HepG2 (cell line): Measurements from ENCODE around the gene CNBD2. TPM values are rescaled to one million over a fixed set of nuclear protein-coding genes. Genes with fewer than 3 reads are reported as not detected.

ENCODE experiments used
- ATAC-seq: fragments of 200-7000 bp; cut with Tn5 transposase; 3 replicates; pipeline ENCODE4 v1.9.1; 2020; ENCODE audit warnings: mild to moderate bottlenecking, moderate library complexity
- BruUV-seq: library from RNA; stranded (reverse); fragments of 400-500 nt; replicated peaks from 2 replicates; lab custom pipeline; 2021; lab: Mats Ljungman, UMichigan
- CTCF ChIA-PET: fragments of 300-600 bp; formaldehyde crosslinking; extraction: SDS; loops from one replicate; lab custom pipeline; 2021; ENCODE audit warnings: low total read pairs, inconsistent platforms, low intra/inter-chr PET ratio; lab: Yijun Ruan, JAX
- POLR2A ChIA-PET: fragments of 350-600 bp; sonication (Branson Sonifier 250); formaldehyde crosslinking; loops from one replicate; lab custom pipeline; 2020; ENCODE audit warnings: antibody characterized with exemption, inconsistent platforms; lab: Yijun Ruan, JAX
- DNase-seq: peaks from one replicate; pipeline ENCODE4 v3.0.0-alpha.2; 2015; ENCODE audit warnings: low spot score
- FAIRE-seq: peaks from 3 replicates; lab custom pipeline; 2011; peaks lifted over from hg19 to GRCh38; lab: Jason Lieb, UNC
- H2AFZ ChIP-seq: one replicate; pipeline ENCODE4 v1.6.1; 2011; ENCODE audit warnings: low read length, inconsistent platforms
- H3K27ac ChIP-seq: fragments of 300-600 bp; 3 replicates; pipeline ENCODE4 v1.8.0; 2011; ENCODE audit warnings: mixed run types, mild to moderate bottlenecking, mixed read lengths, low read length, inconsistent platforms; ENCODE audit not compliant: insufficient read depth; ENCODE audit errors: extremely low read length
- H3K27me3 ChIP-seq, 2 experiments: fragments of 200-600 bp in 1 of 2; 2 replicates in 1 of 2; 3 replicates in 1 of 2; pipeline versions ENCODE4 v1.6.0 to v1.8.0; 2011; ENCODE audit warnings: low read length in 2 of 2, mild to moderate bottlenecking in 2 of 2, moderate library complexity in 2 of 2, inconsistent platforms in 1 of 2; ENCODE audit not compliant: insufficient read depth in 2 of 2, control insufficient read depth in 1 of 2
- H3K36me3 ChIP-seq, 2 experiments: fragments of 200-600 bp in 1 of 2; replicated peaks in 1 of 2; 2 replicates in 1 of 2; 3 replicates in 1 of 2; pipeline versions ENCODE4 v1.5.1 to v1.8.0; 2011; ENCODE audit warnings: low read length in 2 of 2, inconsistent platforms in 1 of 2; ENCODE audit not compliant: insufficient read depth in 2 of 2, control insufficient read depth in 1 of 2
- H3K4me1 ChIP-seq: 2 replicates; pipeline ENCODE4 v1.5.1; 2012; ENCODE audit warnings: low read length, inconsistent platforms; ENCODE audit not compliant: insufficient read depth
- H3K4me2 ChIP-seq: 2 replicates; pipeline ENCODE4 v1.6.0; 2011; ENCODE audit warnings: low read depth, low read length, inconsistent platforms
- H3K4me3 ChIP-seq, 3 experiments: fragments of 200-600 bp in 1 of 3; sonication (generic), shearing (Covaris generic) in 1 of 3; replicated peaks in 1 of 3; 2 replicates each; pipeline ENCODE4 v1.5.1; 2011 to 2016; ENCODE audit warnings: low read length in 3 of 3, inconsistent platforms in 2 of 3, low read depth in 2 of 3, mild to moderate bottlenecking in 2 of 3, control low read depth in 1 of 3, mixed read lengths in 1 of 3; ENCODE audit not compliant: insufficient read depth in 1 of 3
- H3K79me2 ChIP-seq: one replicate; pipeline ENCODE4 v1.6.1; 2011; ENCODE audit warnings: low read length, inconsistent platforms; ENCODE audit not compliant: insufficient read depth
- H3K9ac ChIP-seq: 2 replicates; pipeline ENCODE4 v1.6.0; 2011; ENCODE audit warnings: mild to moderate bottlenecking, low read depth, low read length, inconsistent platforms; ENCODE audit not compliant: insufficient read depth
- H3K9me3 ChIP-seq: 2 replicates; pipeline ENCODE4 v1.5.1; 2012; ENCODE audit warnings: mild to moderate bottlenecking, low read length
- H4K20me1 ChIP-seq: 2 replicates; pipeline ENCODE4 v1.6.0; 2011; ENCODE audit warnings: inconsistent platforms, mild to moderate bottlenecking, low read length, moderate library complexity; ENCODE audit not compliant: insufficient read depth
- AKAP8 ChIP-seq: sonication (generic); formaldehyde crosslinking; IDR thresholded peaks from 2 replicates; pipeline ENCODE4 v1.5.1; 2020; ENCODE audit warnings: mild to moderate bottlenecking, missing genetic modification reagents
- BCL6 ChIP-seq: IDR thresholded peaks from 2 replicates; pipeline ENCODE4 v1.6.1; 2016; ENCODE audit warnings: missing genetic modification reagents, missing compliant biosample characterization
- BHLHE40 ChIP-seq: IDR thresholded peaks from 2 replicates; pipeline ENCODE4 v1.6.1; 2011; ENCODE audit warnings: low read length, improper control_type of control experiment
- GZF1 ChIP-seq: sonication (generic); formaldehyde crosslinking; IDR thresholded peaks from 2 replicates; pipeline ENCODE4 v1.5.1; 2020; ENCODE audit warnings: mild to moderate bottlenecking, missing genetic modification reagents
- HES4 ChIP-seq: sonication (generic); formaldehyde crosslinking; IDR thresholded peaks from 2 replicates; pipeline ENCODE4 v1.9.0; 2021; ENCODE audit warnings: mild to moderate bottlenecking, missing genetic modification reagents, borderline replicate concordance
- MAFK ChIP-seq, 2 experiments: IDR thresholded peaks in 1 of 2; conservative IDR thresholded peaks in 1 of 2; 2 replicates each; pipeline ENCODE4 v1.6.1; 2011; ENCODE audit warnings: improper control_type of control experiment in 2 of 2, low read length in 2 of 2
- SRSF1 ChIP-seq: fragments of 200-400 bp; formaldehyde crosslinking; optimal IDR thresholded peaks from 2 replicates; pipeline ENCODE3; 2017; ENCODE audit warnings: mild to moderate bottlenecking, low read depth, low read length, moderate library complexity
- ZNF121 ChIP-seq: sonication (generic); formaldehyde crosslinking; IDR thresholded peaks from 2 replicates; pipeline ENCODE4 v1.5.0; 2020; ENCODE audit warnings: mild to moderate bottlenecking, missing genetic modification reagents
- WGBS: methylation state at CpG from one replicate; pipeline ENCODE4 v1.1.6; 2017; ENCODE audit warnings: low lambda C conversion rate; 5-methylcytosine and 5-hydroxymethylcytosine counted together
- in situ Hi-C: cut with HindIII; loops from 2 replicates; pipeline ENCODE4 v1.10.0; 2017; ENCODE audit warnings: low pct_unique_long_range_greater_than_20kb; ENCODE audit not compliant: extremely low pct_ligation_motif_present
- intact Hi-C: fragments of 100-400 bp; cut with micrococcal nuclease; formaldehyde crosslinking; loops from one replicate; pipeline ENCODE4 v1.10.0; 2022; ENCODE audit not compliant: unreplicated experiment
- polyA plus RNA-seq, 8 experiments: library from polyadenylated mRNA; depleted of rRNA in 3 of 8; stranded (reverse) in 7 of 8; unstranded in 1 of 8; fragments of >200 nt; fragmentation: Illumina TruSeq in 4 of 8; extraction: Trizol in 4 of 8; gene quantifications; 2 replicates each; pipeline versions ENCODE4 v1.2.1 to v1.2.3, GENCODE V29; 2011 to 2016; ENCODE audit warnings: low read depth in 4 of 8, missing spikeins in 1 of 8, mixed read lengths in 1 of 8; ENCODE audit not compliant: insufficient read depth in 1 of 8
- total RNA-seq, 5 experiments: library from RNA; depleted of rRNA; stranded (reverse); fragments of >200 nt; fragmentation: Illumina TruSeq; extraction: Trizol; gene quantifications; 2 replicates each; pipeline ENCODE4 v1.2.3, GENCODE V29; 2016; ENCODE audit warnings: low read depth in 1 of 5
- TF ChIP-seq, protein P1 (sequence below), 2 experiments: IDR thresholded peaks; 2 replicates each; pipeline ENCODE4 v1.6.1; 2011 to 2012; ENCODE audit warnings: low read length in 2 of 2, borderline replicate concordance in 1 of 2, low read depth in 1 of 2, mild to moderate bottlenecking in 1 of 2, moderate library complexity in 1 of 2
- TF ChIP-seq, protein P2 (sequence below): sonication (generic); formaldehyde crosslinking; IDR thresholded peaks from 2 replicates; pipeline ENCODE4 v1.4.0; 2020; ENCODE audit warnings: missing genetic modification reagents

Gene CNBD2
- total and polyA plus RNA-seq, 2 of the 13 experiments (the other 11 are each of a cell fraction or from before 2014, with no cell fraction given) = 12.4 to 22.8 TPM

DNA sequence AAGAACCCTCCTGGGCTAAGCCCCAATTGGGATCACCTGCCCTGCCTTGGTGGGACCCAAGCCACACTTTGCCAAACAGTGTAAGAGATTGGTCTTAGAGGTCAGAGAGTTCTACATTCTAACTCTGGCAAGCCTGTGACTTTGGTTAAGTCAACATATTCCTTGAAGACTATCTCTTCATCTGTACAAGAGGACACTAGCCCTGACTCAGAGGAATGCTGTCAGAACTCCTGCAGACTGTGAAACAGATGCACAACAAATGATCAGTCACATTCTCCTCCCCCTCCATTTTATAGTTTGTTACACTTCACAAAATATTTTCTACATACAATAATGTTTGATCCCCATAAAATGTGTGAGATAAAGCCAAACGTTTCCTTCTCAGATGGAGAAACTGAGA lies 94.4 kb downstream of the CNBD2 start:
- intact Hi-C loops = no loop called here
- no peaks in the 10 kb centered on the region for H4K20me1 ChIP-seq
- WGBS = 2% methylated on average over 1 of the region's 1 CpG
- H3K79me2 ChIP-seq = no peaks in the 10 kb centered on the region
- no peak overlapping the region for H2AFZ ChIP-seq
- TF ChIP-seq ZNF121 (0 out of 2 replicates have a peak, but pooled peaks have one; percentile 5), BHLHE40 (no peak), BCL6 (peak; percentile 63)
- TF ChIP-seq, all 625 proteins: peak for 2
- ATAC-seq (no peak), DNase-seq (no peak), FAIRE-seq (no peak)
- no peak overlapping the region for H3K27ac ChIP-seq
- H3K36me3 ChIP-seq = no peaks in the 10 kb centered on the region
- no peak overlapping the region for H3K4me2 ChIP-seq
- H3K27me3 ChIP-seq = no peaks in the 10 kb centered on the region; a peak in 2 of 5 replicates
- ChIA-PET POLR2A (interaction anchor here (1.2 kb wide), 1 partner anchor 11 kb away, joined by 3 read pairs; no protein-coding TSS in a partner anchor), CTCF (no interaction called here)
- H3K4me1 ChIP-seq = peaks cover 38% of the 10 kb centered on the region
- BruUV-seq = no TSS peak
- H3K4me3 ChIP-seq = no peak overlapping the region
- H3K9ac ChIP-seq = no peak overlapping the region
- H3K9me3 ChIP-seq = no peaks in the 10 kb centered on the region
- in situ Hi-C loops = no loop called here

DNA sequence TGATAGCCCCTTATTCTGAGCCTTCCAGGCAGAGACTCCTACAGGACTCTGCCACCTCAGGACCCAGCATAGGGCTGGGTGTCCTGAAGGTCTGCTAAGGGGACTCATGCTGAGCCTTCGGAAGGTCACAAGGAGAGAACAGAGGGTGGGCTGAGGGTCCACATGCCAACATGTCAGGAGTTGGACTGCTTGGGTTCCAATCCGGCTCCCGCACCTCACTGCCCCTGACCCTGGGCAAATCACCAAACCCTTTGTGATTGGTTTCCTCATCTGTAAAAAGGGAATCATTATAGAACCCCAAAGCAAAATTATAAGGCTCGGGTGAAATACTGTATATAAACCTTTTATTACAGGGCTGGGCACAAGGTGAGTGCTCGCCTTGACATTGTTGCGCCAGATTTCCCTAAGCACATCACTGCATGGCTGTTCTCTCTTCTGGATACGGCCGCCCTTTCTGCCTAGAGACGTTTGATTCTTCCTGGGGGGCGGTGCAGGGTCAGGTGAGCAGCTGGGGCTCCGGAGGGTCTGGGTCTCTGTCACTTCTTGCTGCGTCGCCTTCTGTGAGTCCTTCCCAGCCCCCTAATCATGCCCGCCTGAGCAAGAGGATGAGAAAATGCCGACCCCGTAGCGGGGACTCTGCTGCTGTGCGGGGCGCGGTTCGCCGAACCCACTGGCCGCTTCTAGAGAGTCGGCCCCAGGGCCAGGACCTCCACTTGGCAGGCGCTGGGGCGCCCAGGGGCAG lies 95.7 kb downstream of the CNBD2 start:
- intact Hi-C loops = no loop called here
- H3K36me3 ChIP-seq = no peaks in the 10 kb centered on the region
- no TSS peak for BruUV-seq
- peak overlapping the region; percentile 23; the same call in 1 of the 2 replicates for H3K9ac ChIP-seq
- H3K4me2 ChIP-seq = peak overlapping the region; percentile 91
- no peaks in the 10 kb centered on the region for H3K9me3 ChIP-seq
- CTCF ChIA-PET = no interaction called here
- FAIRE-seq (no peak), DNase-seq (no peak), ATAC-seq (peak; percentile 0; the same call in 2 of the 3 replicates)
- H3K79me2 ChIP-seq = no peaks in the 10 kb centered on the region
- POLR2A ChIA-PET = interaction anchor here (0.7 to 2.2 kb wide), 11 partner anchors 8 to 292 kb away, joined by 3 to 13 read pairs (median 4); partner anchors contain the start of genes PHF20 and SCAND1
- peaks cover 0 to 4% of the 10 kb centered on the region in 2 experiments; a peak in 2 of 5 replicates for H3K27me3 ChIP-seq
- peaks cover 40% of the 10 kb centered on the region for H3K4me1 ChIP-seq
- in situ Hi-C loops = no loop called here
- no peak overlapping the region for H3K27ac ChIP-seq
- H2AFZ ChIP-seq = no peak overlapping the region
- H4K20me1 ChIP-seq = no peaks in the 10 kb centered on the region
- peak overlapping the region; percentile 45 to 83 (median 59); a peak in 5 of 6 replicates for H3K4me3 ChIP-seq
- WGBS = 53% methylated on average over 16 of the region's 26 CpGs
- 0 out of 2 replicates have a peak, but pooled peaks have one; percentile 26 for TF ChIP-seq AKAP8 (CRISPR knock-in tag)
- TF ChIP-seq, protein P1, sequence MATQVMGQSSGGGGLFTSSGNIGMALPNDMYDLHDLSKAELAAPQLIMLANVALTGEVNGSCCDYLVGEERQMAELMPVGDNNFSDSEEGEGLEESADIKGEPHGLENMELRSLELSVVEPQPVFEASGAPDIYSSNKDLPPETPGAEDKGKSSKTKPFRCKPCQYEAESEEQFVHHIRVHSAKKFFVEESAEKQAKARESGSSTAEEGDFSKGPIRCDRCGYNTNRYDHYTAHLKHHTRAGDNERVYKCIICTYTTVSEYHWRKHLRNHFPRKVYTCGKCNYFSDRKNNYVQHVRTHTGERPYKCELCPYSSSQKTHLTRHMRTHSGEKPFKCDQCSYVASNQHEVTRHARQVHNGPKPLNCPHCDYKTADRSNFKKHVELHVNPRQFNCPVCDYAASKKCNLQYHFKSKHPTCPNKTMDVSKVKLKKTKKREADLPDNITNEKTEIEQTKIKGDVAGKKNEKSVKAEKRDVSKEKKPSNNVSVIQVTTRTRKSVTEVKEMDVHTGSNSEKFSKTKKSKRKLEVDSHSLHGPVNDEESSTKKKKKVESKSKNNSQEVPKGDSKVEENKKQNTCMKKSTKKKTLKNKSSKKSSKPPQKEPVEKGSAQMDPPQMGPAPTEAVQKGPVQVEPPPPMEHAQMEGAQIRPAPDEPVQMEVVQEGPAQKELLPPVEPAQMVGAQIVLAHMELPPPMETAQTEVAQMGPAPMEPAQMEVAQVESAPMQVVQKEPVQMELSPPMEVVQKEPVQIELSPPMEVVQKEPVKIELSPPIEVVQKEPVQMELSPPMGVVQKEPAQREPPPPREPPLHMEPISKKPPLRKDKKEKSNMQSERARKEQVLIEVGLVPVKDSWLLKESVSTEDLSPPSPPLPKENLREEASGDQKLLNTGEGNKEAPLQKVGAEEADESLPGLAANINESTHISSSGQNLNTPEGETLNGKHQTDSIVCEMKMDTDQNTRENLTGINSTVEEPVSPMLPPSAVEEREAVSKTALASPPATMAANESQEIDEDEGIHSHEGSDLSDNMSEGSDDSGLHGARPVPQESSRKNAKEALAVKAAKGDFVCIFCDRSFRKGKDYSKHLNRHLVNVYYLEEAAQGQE (IDR thresholded peaks at IDR 0.05; ENCODE audit: borderline replicate concordance in 1 of 2, low read depth in 1 of 2, low read length in 2 of 2) = no peak
- no peak for TF ChIP-seq GZF1 (CRISPR knock-in tag)
- TF ChIP-seq, protein P2, sequence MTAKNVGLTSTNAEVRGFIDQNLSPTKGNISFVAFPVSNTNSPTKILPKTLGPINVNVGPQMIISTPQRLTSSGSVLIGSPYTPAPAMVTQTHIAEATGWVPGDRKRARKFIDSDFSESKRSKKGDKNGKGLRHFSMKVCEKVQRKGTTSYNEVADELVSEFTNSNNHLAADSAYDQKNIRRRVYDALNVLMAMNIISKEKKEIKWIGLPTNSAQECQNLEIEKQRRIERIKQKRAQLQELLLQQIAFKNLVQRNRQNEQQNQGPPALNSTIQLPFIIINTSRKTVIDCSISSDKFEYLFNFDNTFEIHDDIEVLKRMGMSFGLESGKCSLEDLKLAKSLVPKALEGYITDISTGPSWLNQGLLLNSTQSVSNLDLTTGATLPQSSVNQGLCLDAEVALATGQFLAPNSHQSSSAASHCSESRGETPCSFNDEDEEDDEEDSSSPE (CRISPR knock-in tag) = peak; percentile 91; the same call in 1 of the 2 replicates
- no peak for TF ChIP-seq SRSF1
- TF ChIP-seq MAFK (conservative IDR thresholded peaks at IDR 0.05 in 1 of 2, IDR thresholded peaks at IDR 0.05 in 1 of 2; ENCODE audit: low read length in 2 of 2) = no peak
- TF ChIP-seq HES4 (CRISPR knock-in tag) = peak; percentile 58; the same call in 1 of the 2 replicates
